GM19239 (cell line): ENCODE measurements around the gene BABAM2.

Source experiments
- DNase-seq: peaks from one replicate; pipeline ENCODE4 v3.0.0; 2011; ENCODE audit warnings: low spot score; ENCODE audit not compliant: insufficient read length
- FAIRE-seq: peaks from 2 replicates; lab custom pipeline; 2011; peaks lifted over from hg19 to GRCh38; lab: Jason Lieb, UNC

The BABAM2 gene

DNA sequence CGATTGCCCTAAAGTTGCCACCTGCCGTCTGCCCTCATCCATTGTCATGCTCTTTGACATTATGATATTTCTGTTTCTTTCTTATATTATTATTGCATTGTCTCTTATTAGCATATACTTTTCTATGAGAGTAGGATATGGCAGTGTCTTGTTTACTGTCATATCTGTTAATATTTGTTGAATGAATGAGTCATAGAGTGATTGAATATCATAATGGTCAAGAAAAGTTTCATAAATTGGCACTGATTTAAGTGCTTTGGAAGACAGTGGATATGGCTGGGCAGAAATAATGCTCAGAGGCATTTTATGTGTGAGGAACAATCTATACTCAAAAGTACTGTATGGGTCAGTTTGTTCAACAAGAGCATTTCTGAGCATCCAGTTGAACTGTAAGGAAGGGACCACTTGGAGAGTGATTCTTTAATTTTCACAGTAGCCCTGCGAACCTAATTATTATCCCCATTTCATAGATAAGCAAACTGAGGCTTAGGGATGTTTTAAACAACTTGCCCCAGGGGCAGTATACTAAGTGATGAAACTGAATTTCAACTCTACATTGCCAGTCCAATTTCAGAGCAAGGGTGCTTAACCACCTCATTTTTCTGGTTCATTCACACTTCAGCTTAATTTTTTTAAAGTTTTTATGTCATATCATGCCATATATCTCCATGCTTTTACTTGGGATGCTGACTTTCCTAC lies 326.7 kb downstream of the BABAM2 start:
- FAIRE-seq: no peak
- no peak for DNase-seq

DNA sequence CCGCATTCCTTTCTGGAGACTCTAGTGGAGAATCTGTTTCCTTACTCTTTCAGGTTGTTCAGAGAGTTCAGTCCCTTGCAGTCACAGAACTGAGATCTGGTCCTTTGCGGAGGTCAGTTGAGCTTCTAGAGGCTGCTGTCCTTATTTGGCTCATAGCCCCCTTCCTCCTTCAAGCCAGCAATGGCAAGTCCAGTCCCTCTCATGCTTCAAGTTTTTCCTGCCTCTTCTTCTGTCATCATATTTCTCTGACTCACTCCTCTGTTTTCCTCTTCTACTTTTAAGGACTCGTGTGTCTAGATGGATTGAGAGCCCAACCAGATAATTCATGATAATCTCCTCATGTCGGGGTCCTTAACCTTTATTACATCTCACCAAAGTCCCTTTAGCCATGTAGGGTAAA lies 328.6 kb downstream of the BABAM2 start:
- DNase-seq (no peak), FAIRE-seq (no peak)

DNA sequence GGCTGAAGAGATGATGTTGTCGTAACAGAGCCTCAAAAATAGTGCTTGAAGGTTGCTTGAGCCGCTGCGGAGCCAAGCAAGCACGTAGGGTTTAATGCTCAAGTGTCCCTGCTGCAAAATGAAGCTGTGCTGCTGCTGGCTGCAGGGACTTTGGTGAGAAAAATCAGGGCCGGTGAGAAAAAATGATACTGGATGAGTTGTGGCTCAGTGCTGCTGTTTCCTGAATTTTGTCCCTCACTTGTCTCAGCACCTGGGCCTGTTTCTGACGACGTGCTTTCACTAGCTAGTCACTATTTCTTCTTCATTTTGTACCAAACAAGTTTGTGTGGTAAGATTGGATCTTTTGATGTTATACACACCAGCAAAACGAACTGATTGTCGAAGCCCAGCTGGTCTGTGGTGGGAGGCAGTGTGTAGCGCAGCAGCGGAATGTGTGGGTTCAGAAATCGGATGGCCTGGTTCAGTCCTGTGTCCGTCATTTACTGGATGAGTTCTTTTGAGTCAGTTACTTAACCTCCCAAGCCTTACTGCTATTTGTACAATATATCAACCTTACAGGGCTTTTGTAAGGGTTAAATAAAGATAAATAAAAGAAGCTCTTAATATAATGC lies 329.3 kb downstream of the BABAM2 start:
- DNase-seq (no peak), FAIRE-seq (no peak)

DNA sequence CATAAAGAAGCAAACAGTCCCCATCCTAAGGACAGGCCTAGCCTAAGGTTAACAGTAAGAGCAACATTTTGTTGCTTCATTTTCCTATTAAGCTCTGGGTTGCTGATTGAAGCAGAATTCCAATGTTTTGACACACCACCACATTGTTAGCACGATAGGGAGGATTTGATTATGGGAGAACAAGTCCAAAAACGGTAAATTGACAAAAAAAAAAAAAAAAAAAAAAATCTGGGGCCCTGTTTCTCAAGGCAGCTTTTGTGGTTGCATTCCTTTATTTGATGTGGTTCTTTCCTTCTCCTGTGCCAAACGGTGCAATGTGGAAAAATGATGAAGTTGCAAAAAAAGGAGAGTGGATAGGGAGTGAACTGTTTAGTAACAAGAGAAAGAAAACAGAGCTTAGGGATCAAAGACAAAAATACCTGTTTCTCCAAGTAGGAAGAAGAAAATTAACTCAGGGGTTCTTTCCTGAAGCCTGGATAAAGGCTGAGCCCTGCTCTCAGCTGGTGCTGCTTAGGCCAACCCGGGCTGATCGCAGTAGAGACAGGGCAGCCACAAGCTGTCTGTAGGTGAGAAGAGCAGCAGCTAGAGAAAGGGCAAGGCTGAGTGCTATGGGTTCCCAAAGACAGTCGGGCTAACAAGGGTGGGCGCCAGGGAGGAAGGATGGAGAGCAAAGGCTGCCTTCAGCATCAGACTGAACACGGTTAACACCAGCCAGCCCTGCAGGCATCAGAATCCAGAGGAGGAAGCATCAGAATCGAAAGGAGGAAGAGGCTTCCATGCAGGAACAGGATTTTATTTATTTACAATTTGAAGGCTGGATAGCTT lies 334.3 kb downstream of the BABAM2 start:
- no peak for FAIRE-seq
- DNase-seq: no peak

- FAIRE-seq (no peak), DNase-seq (no peak)
Measured at GRCh38 chr2:28225473-28226080, 335.0 kb downstream of the BABAM2 start.

DNA sequence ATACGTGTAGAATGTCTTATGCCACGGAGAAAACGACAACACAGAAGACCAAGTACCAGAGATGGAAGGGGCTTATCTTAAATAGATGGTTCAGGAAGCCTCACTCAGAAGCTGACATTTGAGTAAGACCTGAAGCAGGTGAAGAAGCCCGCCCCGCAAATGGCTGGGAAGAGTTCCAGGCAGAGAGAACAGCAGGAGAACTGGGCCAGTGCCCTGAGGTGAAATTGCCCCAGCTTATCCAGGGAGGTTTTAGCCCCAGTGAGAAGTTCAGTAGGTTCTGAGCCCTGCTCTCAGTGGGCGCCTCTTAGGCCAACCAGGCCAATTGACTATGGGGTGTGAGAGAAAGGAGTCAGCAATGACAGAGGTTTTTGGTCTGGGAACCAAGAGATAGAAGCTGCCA lies 336.0 kb downstream of the BABAM2 start:
- FAIRE-seq (no peak), DNase-seq (no peak)

DNA sequence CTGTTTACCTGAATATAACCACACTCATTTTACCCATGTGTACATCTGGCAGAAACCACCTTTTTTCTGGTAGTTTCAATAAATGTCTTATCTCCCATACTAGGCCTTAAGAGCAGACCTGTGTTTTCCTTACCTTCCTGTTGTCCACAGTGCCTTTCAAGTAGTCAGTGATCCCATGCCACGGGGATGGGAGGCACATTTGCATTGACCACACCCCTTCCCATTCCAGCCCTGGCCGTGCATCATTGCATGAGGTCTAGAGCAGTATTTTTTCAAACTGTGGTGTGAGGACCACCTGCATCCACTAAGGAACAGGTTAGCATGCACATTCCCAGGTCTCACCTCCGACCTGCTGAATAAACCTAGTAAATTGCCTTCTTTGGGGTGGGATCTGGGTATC lies 337.0 kb downstream of the BABAM2 start:
- no peak for FAIRE-seq
- DNase-seq: no peak

- FAIRE-seq: no peak
- no peak for DNase-seq
Measured at GRCh38 chr2:28228434-28228995, 338.0 kb downstream of the BABAM2 start.

GRCh38 chr2:28231110-28231631 lies 340.6 kb downstream of the BABAM2 start:
- no peak for FAIRE-seq
- DNase-seq: no peak

GRCh38 chr2:28232295-28232694 lies 341.8 kb downstream of the BABAM2 start:
- DNase-seq: no peak
- FAIRE-seq: no peak

DNA sequence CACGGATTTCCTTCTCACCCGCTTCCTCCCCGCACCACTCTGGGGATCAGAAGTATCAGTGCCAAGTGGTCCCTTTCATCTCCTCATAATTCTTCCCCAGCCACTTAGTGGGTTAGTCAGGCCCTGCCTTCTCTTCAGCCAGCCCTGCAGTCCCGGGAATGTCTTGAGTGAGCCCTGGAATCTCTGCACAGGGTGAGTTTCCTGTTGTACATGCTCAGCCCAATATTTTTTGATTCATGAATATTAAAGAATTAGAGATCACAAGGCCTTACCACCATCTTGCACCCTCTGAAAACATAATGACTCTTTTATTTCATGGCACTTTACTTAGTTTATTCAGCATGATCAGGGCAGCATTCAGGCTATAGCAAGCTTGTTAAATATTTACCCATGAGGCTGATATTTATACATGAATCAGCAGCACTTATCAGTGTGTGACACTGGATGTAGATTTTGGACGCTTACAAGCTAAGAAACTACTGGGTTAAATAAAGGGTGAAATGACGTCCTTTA lies 342.7 kb downstream of the BABAM2 start:
- DNase-seq: no peak
- FAIRE-seq: no peak

GRCh38 chr2:28234807-28235206 lies 344.3 kb downstream of the BABAM2 start:
- DNase-seq: no peak
- no peak for FAIRE-seq

DNA sequence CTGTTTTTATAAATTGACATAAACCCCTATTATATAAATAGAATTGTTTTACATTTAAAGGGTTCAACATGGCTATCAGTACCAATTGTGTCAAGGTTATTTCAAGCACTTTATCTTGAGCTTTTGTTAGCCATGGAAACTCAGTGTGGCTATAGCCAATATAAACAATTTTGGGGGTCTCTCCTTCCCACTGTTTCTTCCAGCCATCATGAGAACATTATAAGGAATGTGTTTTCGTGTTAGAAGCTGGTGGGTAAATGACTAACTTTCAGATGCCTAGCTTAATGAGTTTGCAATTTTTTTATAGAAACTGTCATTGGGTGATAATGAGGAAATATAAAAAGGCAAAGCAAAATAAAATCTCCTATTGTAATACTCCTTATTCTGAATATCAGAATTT lies 348.7 kb downstream of the BABAM2 start:
- FAIRE-seq: no peak
- DNase-seq: no peak

- FAIRE-seq (no peak), DNase-seq (no peak)
Measured at GRCh38 chr2:28240937-28241336, 350.4 kb downstream of the BABAM2 start.

- DNase-seq (no peak), FAIRE-seq (no peak)
Measured at GRCh38 chr2:28247290-28247689, 356.8 kb downstream of the BABAM2 start.

GRCh38 chr2:28247734-28248133 lies 357.2 kb downstream of the BABAM2 start:
- no peak for DNase-seq
- no peak for FAIRE-seq

DNA sequence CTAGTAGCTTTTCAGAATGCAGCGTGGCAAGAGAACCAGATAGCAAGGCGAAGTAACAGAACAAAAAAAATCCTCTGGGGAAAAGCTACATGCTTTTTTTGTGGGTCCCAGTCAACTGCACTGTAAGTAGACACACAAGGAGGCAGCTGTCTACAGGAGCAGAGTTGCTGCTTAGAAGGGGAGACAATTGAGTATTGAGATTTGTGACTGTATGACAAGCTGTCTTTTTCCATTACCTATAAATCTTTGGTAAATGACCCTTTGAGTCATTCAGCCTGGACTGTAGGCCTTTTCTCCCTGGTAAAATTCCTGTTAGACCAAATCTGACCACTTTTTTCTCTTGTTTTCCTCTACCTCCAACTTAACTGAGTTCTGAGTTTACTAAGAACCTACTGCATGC lies 358.0 kb downstream of the BABAM2 start:
- DNase-seq (no peak), FAIRE-seq (no peak)

DNA sequence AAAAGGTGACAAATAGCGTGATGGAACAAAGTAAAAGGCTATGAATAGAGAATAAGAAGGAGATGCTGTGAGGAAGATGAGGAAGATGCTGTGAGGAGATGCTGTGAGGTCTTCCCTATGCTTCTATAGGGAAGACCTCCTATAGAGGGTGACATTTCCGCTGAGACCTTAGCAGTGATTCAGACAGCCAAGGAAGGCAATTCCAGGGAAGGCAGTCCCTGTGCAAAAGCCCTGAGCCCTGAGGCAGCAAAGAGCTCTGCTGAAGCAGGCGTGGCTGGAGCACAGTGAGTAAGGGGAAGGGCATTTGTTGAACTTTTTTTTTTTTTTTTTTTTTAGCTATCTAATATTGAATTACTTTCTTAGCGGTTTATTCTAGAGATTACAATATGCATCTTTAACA lies 359.5 kb downstream of the BABAM2 start:
- FAIRE-seq: no peak
- no peak for DNase-seq

- FAIRE-seq (no peak), DNase-seq (no peak)
Measured at GRCh38 chr2:28251337-28251736, 360.8 kb downstream of the BABAM2 start.

GRCh38 chr2:28252311-28252710 lies 361.8 kb downstream of the BABAM2 start:
- peak; percentile 41 for DNase-seq
- peak; percentile 95 for FAIRE-seq
